Measurements from ENCODE around the gene PXDN.

The PXDN gene

DNA sequence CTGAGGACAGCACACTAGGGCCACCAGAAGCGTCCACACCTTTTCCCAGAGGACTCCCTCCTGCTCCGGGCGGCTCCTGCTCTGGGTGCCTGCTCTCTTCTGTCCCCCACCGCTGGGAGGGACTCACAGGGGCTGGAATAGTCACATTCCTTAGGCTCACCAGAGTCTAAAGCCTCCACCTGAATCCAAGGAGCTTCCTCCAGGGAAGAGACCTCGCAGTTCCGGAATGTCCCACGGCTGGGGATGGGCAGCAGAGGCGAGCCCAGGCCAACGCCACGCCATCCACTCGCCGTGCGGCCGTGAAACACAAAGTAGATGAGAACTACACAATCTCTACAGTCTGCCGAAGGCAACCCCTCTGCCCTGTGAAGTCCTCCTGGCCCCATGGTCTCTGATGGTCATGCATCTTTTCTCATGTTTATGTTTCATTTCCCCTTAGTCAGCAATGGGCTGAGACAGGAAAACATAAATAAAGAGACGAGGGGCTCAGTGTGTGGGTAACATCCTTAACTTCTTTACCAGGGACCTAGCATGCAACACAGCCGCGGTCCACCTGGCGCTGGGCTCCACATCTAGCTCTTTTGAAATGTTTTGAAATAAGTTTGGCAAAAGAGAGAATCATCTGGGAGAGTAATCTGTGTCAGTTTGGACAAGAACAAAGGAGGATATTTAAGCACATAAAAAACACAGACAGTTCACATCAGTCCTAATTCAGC, 98.4 kb downstream of the PXDN start:
- no peak overlapping the region for H3K27ac ChIP-seq
- TF ChIP-seq, protein P1, sequence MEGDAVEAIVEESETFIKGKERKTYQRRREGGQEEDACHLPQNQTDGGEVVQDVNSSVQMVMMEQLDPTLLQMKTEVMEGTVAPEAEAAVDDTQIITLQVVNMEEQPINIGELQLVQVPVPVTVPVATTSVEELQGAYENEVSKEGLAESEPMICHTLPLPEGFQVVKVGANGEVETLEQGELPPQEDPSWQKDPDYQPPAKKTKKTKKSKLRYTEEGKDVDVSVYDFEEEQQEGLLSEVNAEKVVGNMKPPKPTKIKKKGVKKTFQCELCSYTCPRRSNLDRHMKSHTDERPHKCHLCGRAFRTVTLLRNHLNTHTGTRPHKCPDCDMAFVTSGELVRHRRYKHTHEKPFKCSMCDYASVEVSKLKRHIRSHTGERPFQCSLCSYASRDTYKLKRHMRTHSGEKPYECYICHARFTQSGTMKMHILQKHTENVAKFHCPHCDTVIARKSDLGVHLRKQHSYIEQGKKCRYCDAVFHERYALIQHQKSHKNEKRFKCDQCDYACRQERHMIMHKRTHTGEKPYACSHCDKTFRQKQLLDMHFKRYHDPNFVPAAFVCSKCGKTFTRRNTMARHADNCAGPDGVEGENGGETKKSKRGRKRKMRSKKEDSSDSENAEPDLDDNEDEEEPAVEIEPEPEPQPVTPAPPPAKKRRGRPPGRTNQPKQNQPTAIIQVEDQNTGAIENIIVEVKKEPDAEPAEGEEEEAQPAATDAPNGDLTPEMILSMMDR (conservative IDR thresholded peaks at IDR 0.05): no peak
- TF ChIP-seq ZFX (IDR thresholded peaks at IDR 0.05): no peak

DNA sequence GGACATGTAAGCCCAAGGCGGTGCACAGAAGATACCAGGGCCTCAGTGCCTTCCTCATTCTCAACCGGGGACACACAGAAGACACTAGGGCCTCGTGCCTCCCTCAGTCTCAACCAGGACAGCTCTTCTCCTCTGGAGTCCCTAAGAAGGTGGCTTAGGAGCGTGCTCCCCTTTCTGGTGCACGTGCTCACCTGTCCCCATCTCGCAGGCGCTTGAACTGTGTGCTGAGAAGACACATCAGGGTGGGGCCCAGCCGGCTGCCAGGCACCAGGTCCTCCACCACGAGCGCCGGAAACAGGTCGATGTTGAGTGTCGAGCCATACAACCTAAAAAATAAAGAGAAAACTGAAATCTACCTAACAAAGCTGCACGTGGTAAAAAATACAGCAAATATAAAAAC, 99.9 kb downstream of the PXDN start:
- no peak for TF ChIP-seq ZFX (IDR thresholded peaks at IDR 0.05)
- TF ChIP-seq, protein P1 (conservative IDR thresholded peaks at IDR 0.05): no peak
- no peak overlapping the region for H3K27ac ChIP-seq

DNA sequence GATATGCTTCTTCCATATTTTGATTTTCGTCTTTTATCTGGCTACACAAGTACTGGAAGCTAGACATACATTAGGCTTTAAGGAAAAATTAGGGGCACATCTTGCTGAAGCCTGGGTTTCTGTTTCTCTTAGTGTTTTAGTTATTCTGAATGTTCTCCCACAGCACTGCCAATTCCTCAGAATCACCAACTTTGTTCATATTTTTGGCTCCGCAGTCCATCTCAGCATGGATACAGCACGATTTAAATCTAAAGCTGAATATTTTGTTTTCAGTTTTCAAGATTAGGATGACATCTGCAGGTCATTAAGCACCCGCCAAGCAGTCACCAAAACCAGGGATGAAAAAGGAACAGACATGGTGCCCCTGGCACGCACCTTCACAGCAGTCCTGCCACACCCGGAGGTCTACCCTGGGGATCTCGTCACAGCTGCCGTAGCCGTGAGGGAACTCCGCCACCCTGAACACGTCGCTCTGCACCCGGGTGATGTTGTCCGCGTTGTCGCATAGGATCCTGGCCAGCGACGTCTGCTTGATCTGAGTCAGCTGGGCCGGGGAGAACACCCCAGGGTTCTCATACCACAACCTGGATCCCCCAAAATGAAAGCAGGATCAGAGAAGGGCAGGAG, 101.2 kb downstream of the PXDN start:
- TF ChIP-seq, protein P1 (conservative IDR thresholded peaks at IDR 0.05): no peak
- TF ChIP-seq ZFX (IDR thresholded peaks at IDR 0.05): no peak
- no peak overlapping the region for H3K27ac ChIP-seq

DNA sequence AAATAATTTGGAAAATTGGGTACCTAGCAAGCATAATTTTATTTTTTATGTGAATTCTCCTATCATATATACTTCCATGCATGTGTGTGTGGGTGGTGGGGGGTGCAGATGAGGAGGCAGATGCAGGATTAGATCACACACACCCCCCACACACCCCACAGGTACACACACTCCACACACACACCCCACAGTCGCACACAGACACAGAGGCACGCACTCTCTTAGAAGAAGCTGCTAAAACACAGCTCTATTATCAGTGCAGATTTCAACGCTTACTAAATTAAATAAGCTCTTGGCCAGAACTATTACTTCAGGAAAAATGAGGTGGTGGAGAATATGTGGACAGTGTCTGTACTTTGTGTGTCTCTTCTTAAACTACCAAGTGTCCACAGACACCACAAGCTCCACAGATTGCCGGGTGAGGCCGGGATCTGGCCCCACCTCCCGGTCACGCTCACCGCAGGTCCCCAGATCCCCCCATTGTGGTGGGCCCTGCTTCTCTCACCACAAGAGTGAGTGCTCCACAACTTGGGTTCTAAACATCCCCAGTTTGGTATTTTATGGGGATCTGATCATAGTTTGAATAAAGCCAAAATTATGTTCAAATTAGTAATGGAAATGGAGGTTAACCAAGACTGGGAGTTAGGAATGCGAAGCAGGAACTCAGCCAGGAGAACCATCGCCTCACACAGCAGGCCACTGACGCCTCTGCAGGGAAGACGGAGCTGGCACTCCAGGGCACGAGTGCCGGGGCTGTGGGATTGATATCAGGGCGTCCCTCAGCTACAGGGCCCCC, 102.1 kb downstream of the PXDN start:
- no peak overlapping the region for H3K27ac ChIP-seq
- TF ChIP-seq, protein P1 (conservative IDR thresholded peaks at IDR 0.05): no peak
- TF ChIP-seq ZFX (IDR thresholded peaks at IDR 0.05): no peak

DNA sequence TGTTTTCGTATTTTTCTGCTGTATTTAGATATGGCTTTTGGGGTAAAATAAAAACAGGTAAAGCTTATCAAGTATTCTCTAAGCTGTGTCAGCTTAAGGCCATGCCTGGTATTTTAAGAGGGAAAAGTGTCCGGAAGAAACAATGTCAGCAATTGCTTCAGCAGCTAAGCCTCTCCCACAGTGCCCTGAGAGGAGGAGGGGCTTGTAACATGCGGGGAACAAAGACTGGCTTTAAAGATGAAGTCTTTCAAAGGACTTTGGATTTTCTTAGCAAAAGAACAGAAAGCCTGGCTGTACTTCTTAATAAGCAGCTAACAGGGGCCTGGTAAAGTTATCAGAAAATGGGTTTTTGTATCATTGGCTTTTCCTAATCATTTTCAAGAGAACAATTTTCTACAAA, 102.8 kb downstream of the PXDN start:
- TF ChIP-seq ZFX (IDR thresholded peaks at IDR 0.05): no peak
- TF ChIP-seq, protein P1 (conservative IDR thresholded peaks at IDR 0.05): no peak
- H3K27ac ChIP-seq: no peak overlapping the region

DNA sequence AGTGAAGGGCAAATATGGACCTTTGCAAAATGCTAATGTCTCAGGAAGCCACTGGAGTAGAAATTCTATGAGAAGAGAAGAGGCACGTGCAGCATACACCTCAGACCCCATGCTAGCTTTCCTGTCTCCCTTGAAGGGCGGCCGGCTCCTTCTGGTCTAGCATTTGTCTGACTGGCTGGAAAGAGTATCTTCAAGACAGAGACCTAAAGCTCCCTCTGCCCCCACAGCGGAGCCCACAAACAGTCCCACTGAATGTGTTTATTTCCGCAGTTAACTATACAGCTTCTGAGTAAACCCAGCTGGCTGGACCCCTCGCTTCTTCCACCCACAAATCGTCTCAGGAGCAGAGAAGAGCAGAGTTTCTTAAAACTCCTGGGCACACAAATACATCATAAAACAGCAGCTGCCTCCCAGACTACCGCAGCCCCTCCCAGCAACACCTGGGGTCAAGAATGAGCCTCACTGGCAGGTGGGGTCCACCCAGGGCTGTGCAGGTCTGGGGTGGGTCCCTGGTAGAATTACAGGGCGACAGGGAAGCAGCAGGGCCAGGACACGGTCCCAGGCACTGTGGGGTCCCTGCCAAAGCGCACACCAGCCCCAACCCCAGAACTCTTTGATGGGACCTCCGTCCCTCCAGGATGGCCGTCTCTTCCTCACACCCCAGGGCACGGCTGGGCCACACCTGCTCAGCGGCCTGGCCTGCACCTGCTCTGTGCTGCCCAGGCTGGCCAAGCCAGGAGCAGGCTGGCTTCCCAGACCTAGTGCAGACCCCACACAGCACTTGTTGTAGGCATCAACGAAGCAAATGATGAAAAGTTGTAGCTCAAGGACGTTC, 103.8 kb downstream of the PXDN start:
- TF ChIP-seq, protein P1 (conservative IDR thresholded peaks at IDR 0.05): no peak
- TF ChIP-seq ZFX (IDR thresholded peaks at IDR 0.05): no peak

More for the DNA sequence above, 103.8 kb downstream of the PXDN start:
- H3K27ac ChIP-seq: no peak overlapping the region

All from C4-2B (cell line).